Measurements from ENCODE around the gene FIBCD1.

GRCh38 chr9:130965680-130966079 is 26.6 kb upstream of the FIBCD1 start:
- TF ChIP-seq EZH2phosphoT487 (IDR thresholded peaks at IDR 0.05; ENCODE audit: unreplicated experiment) (no peak), REST (IDR thresholded peaks at IDR 0.05; ENCODE audit: unreplicated experiment) (no peak), CTCF (conservative IDR thresholded peaks at IDR 0.05; ENCODE audit: low read depth in 2 of 2) (no peak), CREB1 (CRISPR knock-in tag; IDR thresholded peaks at IDR 0.05; ENCODE audit: low read depth) (no peak)

Data from GM23338 (cell line).